ENCODE data around the gene ST6GAL2.

Gene ST6GAL2

DNA sequence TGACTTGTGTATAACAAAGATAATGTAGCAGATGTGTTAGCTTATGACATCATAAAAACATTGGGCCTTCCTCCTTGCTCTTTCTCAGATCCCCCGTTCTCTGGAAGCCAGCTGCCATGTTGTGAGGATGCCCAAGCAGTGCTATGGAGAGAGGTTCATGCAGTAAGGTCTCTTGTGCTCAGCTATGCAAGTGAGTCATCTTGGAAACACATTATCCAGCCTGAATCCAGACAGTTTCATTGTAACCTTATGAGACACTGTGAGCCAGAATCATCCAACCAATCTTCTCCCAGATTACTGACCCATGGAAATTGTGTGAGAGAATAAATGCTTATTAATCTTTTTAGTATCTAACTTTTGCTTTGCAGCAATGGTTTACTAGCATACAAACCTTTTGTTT lies 60.8 kb downstream of the ST6GAL2 start:
- peak; percentile 29 for DNase-seq

DNA sequence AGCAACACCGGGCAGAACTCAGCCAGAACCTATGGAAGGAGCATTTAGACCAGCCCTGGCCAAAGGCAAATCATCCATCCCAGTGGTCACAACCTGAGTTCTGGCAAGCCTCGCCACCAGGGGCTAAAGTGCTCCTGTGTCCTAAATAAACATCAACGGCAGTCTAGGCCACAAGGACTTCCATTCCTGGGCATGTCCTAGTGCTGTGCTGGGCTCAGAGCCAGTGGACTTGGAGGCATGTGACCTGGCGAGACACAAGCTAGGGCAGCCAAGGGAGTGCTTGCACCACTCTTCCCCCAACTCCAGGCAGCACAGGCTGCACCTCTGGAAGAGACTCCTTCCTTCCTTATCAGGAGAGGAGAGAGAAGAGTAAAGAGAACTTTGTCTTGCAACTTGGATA lies 69.0 kb downstream of the ST6GAL2 start:
- no peak for DNase-seq

GRCh38 chr2:106812841-106813240 lies 73.1 kb downstream of the ST6GAL2 start:
- no peak for DNase-seq

- DNase-seq: peak; percentile 67
Measured at GRCh38 chr2:106812383-106812782, 73.6 kb downstream of the ST6GAL2 start.

DNA sequence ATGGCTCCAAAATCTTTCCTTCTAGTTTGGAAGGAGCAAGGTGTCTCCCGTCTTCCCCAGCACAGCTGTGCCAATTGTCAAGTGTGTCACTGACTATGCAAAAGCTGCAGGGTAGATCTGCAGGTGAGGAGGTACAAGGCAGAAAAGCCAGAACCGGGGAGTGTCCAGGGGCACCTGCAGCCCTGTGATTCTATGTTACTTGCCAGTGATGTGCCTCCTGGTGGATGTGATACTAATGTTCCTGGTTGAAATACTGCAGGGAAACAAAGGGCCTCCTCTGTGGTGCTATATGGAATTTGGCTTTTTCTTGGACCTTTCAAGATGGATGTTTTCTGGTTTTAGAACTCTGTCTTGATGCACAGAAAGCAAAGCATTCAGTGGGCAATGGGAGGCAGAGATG lies 80.3 kb downstream of the ST6GAL2 start:
- no peak for DNase-seq

DNA sequence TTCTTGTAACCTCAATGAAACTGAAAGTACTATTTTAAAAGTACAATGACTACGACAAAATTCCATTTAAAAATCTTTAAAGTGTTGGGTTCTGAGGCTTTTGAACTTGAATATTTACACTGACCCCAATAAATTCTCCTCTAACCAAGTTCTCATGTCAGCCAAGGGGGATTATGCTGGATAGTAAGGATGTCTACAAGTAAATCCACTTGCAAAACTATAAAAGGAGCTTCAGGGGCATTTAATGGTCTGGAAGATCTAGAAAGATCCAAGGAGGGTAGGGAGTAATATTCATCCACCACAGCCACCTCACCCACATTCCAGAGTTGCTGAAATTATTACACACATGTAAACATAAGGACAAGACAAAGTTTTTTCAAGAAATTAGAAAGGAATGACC lies 81.8 kb downstream of the ST6GAL2 start:
- no peak for DNase-seq

DNA sequence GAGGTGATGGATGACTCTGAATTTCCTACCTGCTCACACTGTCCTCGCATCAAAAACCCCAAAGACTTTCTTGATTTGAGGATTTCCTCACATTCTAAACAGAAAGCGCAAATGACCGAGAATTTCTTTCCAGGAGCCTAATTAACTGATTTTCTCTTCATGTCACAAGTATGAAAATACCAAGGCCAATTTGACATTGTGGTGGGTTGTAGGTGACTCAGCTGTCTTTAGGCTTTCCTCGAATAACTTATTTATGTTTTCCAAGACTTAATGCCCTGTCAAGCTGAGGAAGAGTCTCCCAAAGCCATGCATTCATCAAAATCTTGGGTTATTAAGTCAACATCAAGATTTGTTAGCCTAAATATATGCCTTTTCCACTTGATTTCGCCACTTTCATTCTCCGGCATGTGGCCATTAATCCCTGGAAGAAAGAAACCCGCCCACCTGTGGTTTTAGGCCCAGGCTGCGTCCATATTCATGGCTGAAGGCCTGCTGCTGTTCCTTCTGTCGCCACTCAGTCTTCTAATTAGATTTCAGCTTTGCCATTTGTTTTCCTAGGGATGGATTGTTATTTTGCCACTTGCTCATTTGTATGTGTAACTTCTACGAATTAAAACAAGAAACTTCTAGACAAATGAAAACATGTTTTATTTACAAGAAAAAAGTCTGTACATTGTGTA lies 84.9 kb downstream of the ST6GAL2 start:
- DNase-seq: peak; percentile 35

GRCh38 chr2:106800180-106800579 lies 85.8 kb downstream of the ST6GAL2 start:
- DNase-seq: no peak

- DNase-seq: no peak
Measured at GRCh38 chr2:106798826-106799552, 87.0 kb downstream of the ST6GAL2 start.

GRCh38 chr2:106797494-106797893 lies 88.5 kb downstream of the ST6GAL2 start:
- no peak for DNase-seq

DNA sequence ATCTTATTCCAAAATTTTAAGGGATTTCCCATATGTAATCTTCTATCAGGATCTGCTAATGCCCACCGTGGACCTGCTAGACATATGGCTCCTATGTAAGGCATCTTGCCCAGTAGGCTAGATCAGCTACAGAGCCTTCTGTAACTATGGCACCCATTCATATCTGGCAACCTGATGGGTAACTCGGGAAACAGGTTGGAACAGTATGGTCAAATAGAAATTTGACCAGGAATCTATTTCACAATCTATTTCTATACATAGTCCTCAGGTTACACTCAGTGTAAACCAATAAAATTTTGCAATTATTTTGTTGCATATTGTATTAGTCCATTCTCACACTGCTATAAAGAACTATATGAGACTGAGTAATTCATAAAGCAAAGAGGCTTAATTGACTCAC lies 93.3 kb downstream of the ST6GAL2 start:
- DNase-seq: no peak

GRCh38 chr2:106789185-106789584 lies 96.8 kb downstream of the ST6GAL2 start:
- DNase-seq: no peak

- DNase-seq: no peak
Measured at GRCh38 chr2:106782681-106783080, 103.3 kb downstream of the ST6GAL2 start.

DNA sequence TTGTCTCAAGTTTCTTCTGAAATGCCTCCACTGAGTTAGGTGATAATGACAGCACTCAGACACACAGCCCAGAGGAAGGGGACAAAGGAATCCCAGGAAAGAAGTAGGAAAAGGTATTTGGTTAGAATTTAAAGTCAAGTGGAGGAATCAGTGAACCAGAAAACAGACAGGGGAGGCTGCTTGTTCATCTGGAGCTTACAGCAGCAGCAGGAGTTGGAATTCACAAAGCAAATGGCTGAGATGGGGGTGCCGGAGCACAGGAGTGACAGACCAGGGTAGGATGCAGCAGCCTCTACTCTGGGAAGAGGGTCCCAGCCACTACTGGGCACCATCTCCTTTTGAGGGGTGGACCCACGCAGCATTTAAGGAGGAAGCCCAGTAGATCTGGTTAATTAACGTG lies 104.8 kb downstream of the ST6GAL2 start:
- no peak for DNase-seq

DNA sequence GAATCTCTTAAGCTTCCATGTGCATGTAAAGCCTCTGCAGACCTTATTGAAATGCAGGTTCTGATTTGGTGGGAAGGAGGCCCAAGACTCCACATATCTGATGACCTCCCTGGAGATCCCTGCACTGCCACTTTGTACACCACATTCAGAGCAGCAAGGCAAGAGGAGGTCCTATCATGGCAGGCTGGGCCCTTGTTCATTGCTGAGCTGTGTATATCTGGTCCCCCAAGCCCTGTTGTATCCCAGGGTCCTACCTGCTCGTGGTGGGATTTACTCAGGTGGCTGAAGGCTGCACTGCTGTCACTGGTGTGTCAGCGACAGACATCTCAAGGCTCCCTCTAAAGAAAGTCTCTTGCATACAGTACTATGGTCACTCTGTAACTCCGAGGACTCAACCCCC lies 114.2 kb downstream of the ST6GAL2 start:
- no peak for DNase-seq

DNA sequence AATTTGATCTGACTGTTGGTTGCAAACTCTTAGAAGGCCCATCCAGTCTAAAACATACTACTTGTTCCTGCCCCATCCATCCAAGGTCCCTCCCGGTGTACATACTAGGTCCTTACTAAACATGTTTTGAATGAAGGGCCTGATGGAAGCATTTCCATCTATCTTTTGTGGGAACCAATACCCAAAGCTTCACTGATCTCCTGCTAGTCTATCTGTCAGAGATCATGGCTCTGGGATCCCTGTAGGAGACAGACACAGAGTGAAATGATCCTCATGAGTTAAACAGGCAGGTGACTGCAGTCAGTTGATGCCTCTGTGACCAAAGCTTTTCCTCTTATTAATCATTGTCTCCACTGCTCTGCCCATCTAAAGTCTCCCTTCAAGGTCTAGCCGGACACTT lies 115.0 kb downstream of the ST6GAL2 start:
- no peak for DNase-seq

- DNase-seq: no peak
Measured at GRCh38 chr2:106764614-106765013, 121.4 kb downstream of the ST6GAL2 start.

GRCh38 chr2:106759966-106760365 lies 126.0 kb downstream of the ST6GAL2 start:
- DNase-seq: no peak

DNA sequence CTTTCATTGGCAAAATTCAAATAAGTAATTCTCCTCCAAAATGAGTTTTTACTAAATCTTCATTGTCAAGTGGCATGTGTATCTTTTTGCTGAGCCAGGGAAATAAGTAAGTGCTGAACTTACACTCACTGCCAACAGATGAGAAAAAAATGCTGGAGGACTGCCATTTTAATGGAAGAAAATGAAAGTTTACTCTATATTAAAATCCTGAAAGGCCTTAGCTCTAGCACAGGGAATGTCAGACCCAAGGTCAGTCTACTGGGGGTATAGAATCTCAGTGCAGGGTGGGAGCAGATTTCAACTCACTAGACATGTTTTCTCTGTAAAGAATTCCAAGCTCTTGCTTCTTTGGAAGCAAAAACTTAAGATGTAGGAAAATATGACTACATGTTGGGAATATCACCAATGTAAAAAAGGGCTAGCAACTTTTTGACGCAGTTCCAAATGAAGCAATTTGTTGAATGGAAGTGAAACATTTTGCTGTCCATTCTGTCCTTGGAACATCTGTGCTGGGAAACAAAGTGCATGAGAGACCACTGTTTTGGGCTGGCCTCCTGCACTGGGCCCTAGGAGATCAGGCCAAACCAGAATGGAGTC lies 127.0 kb downstream of the ST6GAL2 start:
- DNase-seq: no peak
